Activated CD4-positive, alpha-beta memory T cell treated with anti-CD3 and anti-CD28 coated beads for 36 hours (primary cell): ENCODE data around the gene SLK. TPM values are rescaled to one million over a fixed set of nuclear protein-coding genes. Genes with fewer than 3 reads are reported as not detected.

Experiments used
- CTCF ChIA-PET: fragments of 350-600 bp; sonication (Branson Sonifier 250); formaldehyde crosslinking; loops from one replicate; lab custom pipeline; 2021; ENCODE audit warnings: antibody characterized with exemption, inconsistent platforms; lab: Charles Lee
- POLR2A ChIA-PET: fragments of 350-600 bp; sonication (Branson Sonifier 250); formaldehyde crosslinking; loops from one replicate; lab custom pipeline; 2021; ENCODE audit warnings: antibody characterized with exemption; lab: Charles Lee
- DNase-seq: peaks from one replicate; pipeline ENCODE4 v3.0.0-alpha.2; 2020
- H3K27ac Mint-ChIP-seq: one replicate; pipeline ENCODE4 v1.8.0; 2021; ENCODE audit warnings: mixed read lengths
- H3K27me3 Mint-ChIP-seq: one replicate; pipeline ENCODE4 v1.8.0; 2021; ENCODE audit warnings: mixed read lengths
- H3K36me3 Mint-ChIP-seq: one replicate; pipeline ENCODE4 v1.8.0; 2021; ENCODE audit warnings: mixed read lengths
- H3K4me1 Mint-ChIP-seq: one replicate; pipeline ENCODE4 v1.8.0; 2021; ENCODE audit warnings: low read depth, mixed read lengths
- H3K4me3 Mint-ChIP-seq: one replicate; pipeline ENCODE4 v1.8.0; 2021; ENCODE audit warnings: mild to moderate bottlenecking, mixed read lengths
- H3K9me3 Mint-ChIP-seq: one replicate; pipeline ENCODE4 v1.8.0; 2021; ENCODE audit warnings: mixed read lengths
- intact Hi-C: fragments of 100-400 bp; cut with micrococcal nuclease; formaldehyde crosslinking; loops from one replicate; pipeline ENCODE4 v1.15.1; 2023
- total RNA-seq, 2 experiments: library from RNA; stranded (reverse); gene quantifications; one replicate each; pipeline ENCODE4 v1.2.3, GENCODE V29; 2021

Gene SLK
- total RNA-seq, 2 experiments from 2014 or later = 26.1 to 27.7 TPM

- CTCF ChIA-PET = no interaction called here
- no peak for DNase-seq
Measured at GRCh38 chr10:103947799-103948516, 19.0 kb upstream of the SLK start.

GRCh38 chr10:103949728-103950127 lies 17.2 kb upstream of the SLK start:
- DNase-seq = no peak
- H3K4me3 Mint-ChIP-seq = no peak overlapping the region
- H3K9me3 Mint-ChIP-seq = peaks cover 2% of the 10 kb centered on the region
- intact Hi-C loops = no loop called here
- no peaks in the 10 kb centered on the region for H3K27me3 Mint-ChIP-seq
- POLR2A ChIA-PET = interaction anchor here (1.1 kb wide), 1 partner anchor 172 kb away, joined by 3 read pairs; no protein-coding TSS in a partner anchor
- CTCF ChIA-PET = no interaction called here
- H3K36me3 Mint-ChIP-seq = no peaks in the 10 kb centered on the region
- peaks cover 8% of the 10 kb centered on the region for H3K4me1 Mint-ChIP-seq
- no peak overlapping the region for H3K27ac Mint-ChIP-seq

More at GRCh38 chr10:103947799-103948516, 19.0 kb upstream of the SLK start:
- H3K27me3 Mint-ChIP-seq = no peaks in the 10 kb centered on the region
- no peaks in the 10 kb centered on the region for H3K36me3 Mint-ChIP-seq
- H3K27ac Mint-ChIP-seq = no peak overlapping the region
- intact Hi-C loops = no loop called here
- no peaks in the 10 kb centered on the region for H3K9me3 Mint-ChIP-seq
- H3K4me3 Mint-ChIP-seq = no peak overlapping the region
- POLR2A ChIA-PET = no interaction called here
- peaks cover 8% of the 10 kb centered on the region for H3K4me1 Mint-ChIP-seq

- DNase-seq = no peak
- Mint-ChIP-seq H3K4me3 (no peak overlapping the region), H3K36me3 (no peaks in the 10 kb centered on the region), H3K27ac (no peak overlapping the region), H3K27me3 (no peaks in the 10 kb centered on the region), H3K4me1 (peaks cover 8% of the 10 kb centered on the region), H3K9me3 (peaks cover 2% of the 10 kb centered on the region)
- CTCF ChIA-PET = interaction anchor here (0.6 to 1.4 kb wide), 2 partner anchors 141 to 238 kb away, joined by 4 read pairs; no protein-coding TSS in a partner anchor
- intact Hi-C loops = no loop called here
- POLR2A ChIA-PET = no interaction called here
Measured at GRCh38 chr10:103951183-103951582, 15.8 kb upstream of the SLK start.

GRCh38 chr10:103951942-103952341 lies 15.0 kb upstream of the SLK start:
- Mint-ChIP-seq H3K36me3 (no peaks in the 10 kb centered on the region), H3K9me3 (peaks cover 2% of the 10 kb centered on the region), H3K27ac (no peak overlapping the region), H3K4me1 (peaks cover 8% of the 10 kb centered on the region), H3K27me3 (no peaks in the 10 kb centered on the region), H3K4me3 (no peak overlapping the region)
- POLR2A ChIA-PET = no interaction called here
- CTCF ChIA-PET = interaction anchor here (0.6 to 1.4 kb wide), 2 partner anchors 239 to 708 kb away, joined by 3 to 4 read pairs; no protein-coding TSS in a partner anchor
- intact Hi-C loops = no loop called here
- DNase-seq = no peak

- H3K4me1 Mint-ChIP-seq = no peaks in the 10 kb centered on the region
- no peak overlapping the region for H3K27ac Mint-ChIP-seq
- POLR2A ChIA-PET = no interaction called here
- CTCF ChIA-PET = interaction anchor here (0.8 kb wide), 1 partner anchor 13 kb away, joined by 3 read pairs; no protein-coding TSS in a partner anchor
- no peaks in the 10 kb centered on the region for H3K27me3 Mint-ChIP-seq
- peaks cover 2% of the 10 kb centered on the region for H3K9me3 Mint-ChIP-seq
- H3K4me3 Mint-ChIP-seq = no peak overlapping the region
- DNase-seq = no peak
- intact Hi-C loops = no loop called here
- H3K36me3 Mint-ChIP-seq = no peaks in the 10 kb centered on the region
Measured at GRCh38 chr10:103954543-103954942, 12.4 kb upstream of the SLK start.

GRCh38 chr10:103958996-103959395 lies 7.9 kb upstream of the SLK start:
- H3K4me3 Mint-ChIP-seq = no peak overlapping the region
- no peak overlapping the region for H3K27ac Mint-ChIP-seq
- H3K4me1 Mint-ChIP-seq = no peaks in the 10 kb centered on the region
- no peak for DNase-seq
- ChIA-PET POLR2A (no interaction called here), CTCF (no interaction called here)
- intact Hi-C loops = no loop called here
- no peaks in the 10 kb centered on the region for H3K36me3 Mint-ChIP-seq
- peaks cover 2% of the 10 kb centered on the region for H3K9me3 Mint-ChIP-seq
- H3K27me3 Mint-ChIP-seq = no peaks in the 10 kb centered on the region

- no peaks in the 10 kb centered on the region for H3K27me3 Mint-ChIP-seq
- H3K36me3 Mint-ChIP-seq = no peaks in the 10 kb centered on the region
- H3K9me3 Mint-ChIP-seq = no peaks in the 10 kb centered on the region
- POLR2A ChIA-PET = no interaction called here
- DNase-seq = no peak
- intact Hi-C loops = no loop called here
- H3K4me3 Mint-ChIP-seq = no peak overlapping the region
- no peak overlapping the region for H3K27ac Mint-ChIP-seq
- CTCF ChIA-PET = no interaction called here
- H3K4me1 Mint-ChIP-seq = no peaks in the 10 kb centered on the region
Measured at GRCh38 chr10:103960103-103960502, 6.8 kb upstream of the SLK start.

- Mint-ChIP-seq H3K9me3 (no peaks in the 10 kb centered on the region), H3K36me3 (peaks cover 5% of the 10 kb centered on the region), H3K4me3 (peak overlapping the region; percentile 94), H3K27ac (peak overlapping the region; percentile 80), H3K4me1 (peaks cover 38% of the 10 kb centered on the region), H3K27me3 (no peaks in the 10 kb centered on the region)
- ChIA-PET POLR2A (interaction anchor here (0.6 to 2.3 kb wide), 8 partner anchors 13 to 154 kb away, joined by 3 to 15 read pairs (median 3); partner anchors contain the start of gene SFR1), CTCF (interaction anchor here (0.5 to 1.4 kb wide), 5 partner anchors 48 to 154 kb away, joined by 3 to 9 read pairs (median 3); partner anchors contain the start of gene SFR1)
- DNase-seq = peak; percentile 22
- intact Hi-C loops = loop anchor here (1.0 to 2.0 kb wide), 6 partner anchors 16 to 301 kb away; partner anchors contain the start of genes GSTO2 and STN1
Measured at GRCh38 chr10:103967448-103968071, 620 bp downstream of the SLK start.

GRCh38 chr10:103968441-103969391 lies 1.8 kb downstream of the SLK start:
- no peaks in the 10 kb centered on the region for H3K9me3 Mint-ChIP-seq
- ChIA-PET POLR2A (interaction anchor here (0.7 to 2.3 kb wide), 9 partner anchors 12 to 154 kb away, joined by 3 to 15 read pairs (median 3); partner anchors contain the start of gene SFR1), CTCF (interaction anchor here (0.8 to 1.6 kb wide), 7 partner anchors 46 to 153 kb away, joined by 3 to 9 read pairs (median 4); partner anchors contain the start of gene SFR1)
- H3K27me3 Mint-ChIP-seq = no peaks in the 10 kb centered on the region
- peak overlapping the region; percentile 94 for H3K4me3 Mint-ChIP-seq
- intact Hi-C loops = loop anchor here (1.0 kb wide), 1 partner anchor 80 kb away; no protein-coding TSS in a partner anchor
- H3K36me3 Mint-ChIP-seq = peaks cover 5% of the 10 kb centered on the region
- peak overlapping the region; percentile 7 for H3K27ac Mint-ChIP-seq
- peaks cover 48% of the 10 kb centered on the region for H3K4me1 Mint-ChIP-seq
- no peak for DNase-seq

- Mint-ChIP-seq H3K36me3 (peaks cover 7% of the 10 kb centered on the region), H3K27me3 (no peaks in the 10 kb centered on the region), H3K4me1 (peaks cover 52% of the 10 kb centered on the region), H3K4me3 (peak overlapping the region; percentile 94), H3K27ac (peak overlapping the region; percentile 7), H3K9me3 (no peaks in the 10 kb centered on the region)
- ChIA-PET POLR2A (interaction anchor here (1.2 kb wide), 2 partner anchors 14 to 153 kb away, joined by 3 to 5 read pairs; no protein-coding TSS in a partner anchor), CTCF (interaction anchor here (0.8 to 1.6 kb wide), 6 partner anchors 24 to 111 kb away, joined by 3 to 6 read pairs (median 4); no protein-coding TSS in a partner anchor)
- DNase-seq = no peak
- intact Hi-C loops = no loop called here
Measured at GRCh38 chr10:103969436-103969835, 2.5 kb downstream of the SLK start.
